Measurements from ENCODE around the gene LSAMP.

LSAMP gene

GRCh38 chr3:116051040-116051439 is 394.2 kb downstream of the LSAMP start:
- Histone ChIP-seq H3K9me3 (ENCODE audit: control insufficient read depth, low read length) (no peaks in the 10 kb centered on the region), H3K4me1 (ENCODE audit: control insufficient read depth, insufficient read depth, low read length) (no peaks in the 10 kb centered on the region), H3K36me3 (ENCODE audit: control insufficient read depth, insufficient read depth, low read length) (no peaks in the 10 kb centered on the region), H3K27me3 (ENCODE audit: control insufficient read depth, insufficient read depth, low read length) (no peaks in the 10 kb centered on the region), H3K9ac (ENCODE audit: low read length) (no peak overlapping the region), H3K4me3 (ENCODE audit: low read length) (no peak overlapping the region)

DNA sequence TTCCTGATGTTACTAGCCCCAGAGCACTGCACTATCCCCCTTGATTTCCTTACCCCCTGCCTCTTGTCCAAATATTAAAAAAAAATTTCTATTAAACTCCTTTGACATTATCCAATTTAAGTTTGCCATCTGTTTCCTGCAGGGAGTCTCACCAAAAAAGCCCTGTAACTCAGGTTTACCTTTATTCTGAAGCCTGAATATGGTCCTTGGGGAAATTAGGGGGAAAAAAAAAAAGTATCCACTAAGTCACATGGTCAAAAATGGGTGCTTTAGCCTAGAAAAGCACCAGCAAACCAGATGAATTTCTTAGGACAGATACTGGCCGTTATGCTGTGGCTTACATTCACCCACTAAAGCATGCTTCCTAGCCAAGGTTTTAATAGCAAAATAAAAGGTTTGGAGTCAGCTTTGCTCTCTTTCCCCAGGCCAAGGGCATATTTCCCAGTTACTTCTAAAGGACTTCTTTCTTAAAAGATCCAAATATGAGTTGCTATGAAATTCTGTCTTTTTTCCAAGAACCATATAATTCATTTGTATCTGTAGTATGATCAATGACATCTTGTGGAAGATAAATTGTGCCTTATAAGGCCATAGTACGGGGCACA is 394.9 kb downstream of the LSAMP start:
- Histone ChIP-seq H3K4me1 (ENCODE audit: control insufficient read depth, insufficient read depth, low read length) (no peaks in the 10 kb centered on the region), H3K4me3 (ENCODE audit: low read length) (no peak overlapping the region), H3K36me3 (ENCODE audit: control insufficient read depth, insufficient read depth, low read length) (no peaks in the 10 kb centered on the region), H3K27me3 (ENCODE audit: control insufficient read depth, insufficient read depth, low read length) (no peaks in the 10 kb centered on the region), H3K9me3 (ENCODE audit: control insufficient read depth, low read length) (no peaks in the 10 kb centered on the region), H3K9ac (ENCODE audit: low read length) (no peak overlapping the region)

DNA sequence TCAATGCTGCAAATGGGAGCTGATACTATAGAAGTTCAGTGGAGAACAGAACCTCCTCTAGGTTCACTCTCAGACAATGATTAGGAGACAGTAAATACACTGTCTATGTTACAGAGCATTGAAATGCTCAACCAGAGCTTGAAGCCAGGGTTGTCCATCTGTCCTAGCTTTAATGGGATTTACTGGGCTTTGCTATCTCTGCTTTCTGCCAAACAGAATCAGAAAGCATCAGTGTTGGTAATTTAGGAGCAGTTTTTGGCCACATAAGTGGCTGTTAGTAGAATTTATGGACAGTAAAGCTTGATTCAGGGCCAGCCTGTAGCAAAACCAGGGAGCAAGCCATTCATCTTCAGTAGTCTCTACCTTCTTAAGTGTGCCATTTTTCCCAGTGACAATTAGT is 396.3 kb downstream of the LSAMP start:
- H3K27me3 ChIP-seq (ENCODE audit: control insufficient read depth, insufficient read depth, low read length), result no peaks in the 10 kb centered on the region
- H3K4me3 ChIP-seq (ENCODE audit: low read length), result no peak overlapping the region
- no peaks in the 10 kb centered on the region for H3K9me3 ChIP-seq (ENCODE audit: control insufficient read depth, low read length)
- H3K36me3 ChIP-seq (ENCODE audit: control insufficient read depth, insufficient read depth, low read length), result no peaks in the 10 kb centered on the region
- no peak overlapping the region for H3K9ac ChIP-seq (ENCODE audit: low read length)
- no peaks in the 10 kb centered on the region for H3K4me1 ChIP-seq (ENCODE audit: control insufficient read depth, insufficient read depth, low read length)

GRCh38 chr3:116046350-116046749 is 398.9 kb downstream of the LSAMP start:
- Histone ChIP-seq H3K36me3 (ENCODE audit: control insufficient read depth, insufficient read depth, low read length) (no peaks in the 10 kb centered on the region), H3K4me3 (ENCODE audit: low read length) (no peak overlapping the region), H3K9ac (ENCODE audit: low read length) (no peak overlapping the region), H3K27me3 (ENCODE audit: control insufficient read depth, insufficient read depth, low read length) (no peaks in the 10 kb centered on the region), H3K4me1 (ENCODE audit: control insufficient read depth, insufficient read depth, low read length) (no peaks in the 10 kb centered on the region), H3K9me3 (ENCODE audit: control insufficient read depth, low read length) (no peaks in the 10 kb centered on the region)

- Histone ChIP-seq H3K9me3 (ENCODE audit: control insufficient read depth, low read length) (no peaks in the 10 kb centered on the region), H3K9ac (ENCODE audit: low read length) (no peak overlapping the region), H3K4me3 (ENCODE audit: low read length) (no peak overlapping the region), H3K27me3 (ENCODE audit: control insufficient read depth, insufficient read depth, low read length) (no peaks in the 10 kb centered on the region), H3K4me1 (ENCODE audit: control insufficient read depth, insufficient read depth, low read length) (no peaks in the 10 kb centered on the region), H3K36me3 (ENCODE audit: control insufficient read depth, insufficient read depth, low read length) (no peaks in the 10 kb centered on the region)
Measured at GRCh38 chr3:116045314-116045713, 400.0 kb downstream of the LSAMP start.

GRCh38 chr3:116040152-116040551 is 405.1 kb downstream of the LSAMP start:
- no peaks in the 10 kb centered on the region for H3K27me3 ChIP-seq (ENCODE audit: control insufficient read depth, insufficient read depth, low read length)
- H3K36me3 ChIP-seq (ENCODE audit: control insufficient read depth, insufficient read depth, low read length), result no peaks in the 10 kb centered on the region
- no peaks in the 10 kb centered on the region for H3K4me1 ChIP-seq (ENCODE audit: control insufficient read depth, insufficient read depth, low read length)
- H3K4me3 ChIP-seq (ENCODE audit: low read length), result no peak overlapping the region
- H3K9ac ChIP-seq (ENCODE audit: low read length), result no peak overlapping the region
- no peaks in the 10 kb centered on the region for H3K9me3 ChIP-seq (ENCODE audit: control insufficient read depth, low read length)

GRCh38 chr3:116039651-116039985 is 405.7 kb downstream of the LSAMP start:
- H3K9me3 ChIP-seq (ENCODE audit: control insufficient read depth, low read length), result no peaks in the 10 kb centered on the region
- H3K4me3 ChIP-seq (ENCODE audit: low read length), result no peak overlapping the region
- no peaks in the 10 kb centered on the region for H3K4me1 ChIP-seq (ENCODE audit: control insufficient read depth, insufficient read depth, low read length)
- H3K27me3 ChIP-seq (ENCODE audit: control insufficient read depth, insufficient read depth, low read length), result no peaks in the 10 kb centered on the region
- H3K9ac ChIP-seq (ENCODE audit: low read length), result no peak overlapping the region
- no peaks in the 10 kb centered on the region for H3K36me3 ChIP-seq (ENCODE audit: control insufficient read depth, insufficient read depth, low read length)

DNA sequence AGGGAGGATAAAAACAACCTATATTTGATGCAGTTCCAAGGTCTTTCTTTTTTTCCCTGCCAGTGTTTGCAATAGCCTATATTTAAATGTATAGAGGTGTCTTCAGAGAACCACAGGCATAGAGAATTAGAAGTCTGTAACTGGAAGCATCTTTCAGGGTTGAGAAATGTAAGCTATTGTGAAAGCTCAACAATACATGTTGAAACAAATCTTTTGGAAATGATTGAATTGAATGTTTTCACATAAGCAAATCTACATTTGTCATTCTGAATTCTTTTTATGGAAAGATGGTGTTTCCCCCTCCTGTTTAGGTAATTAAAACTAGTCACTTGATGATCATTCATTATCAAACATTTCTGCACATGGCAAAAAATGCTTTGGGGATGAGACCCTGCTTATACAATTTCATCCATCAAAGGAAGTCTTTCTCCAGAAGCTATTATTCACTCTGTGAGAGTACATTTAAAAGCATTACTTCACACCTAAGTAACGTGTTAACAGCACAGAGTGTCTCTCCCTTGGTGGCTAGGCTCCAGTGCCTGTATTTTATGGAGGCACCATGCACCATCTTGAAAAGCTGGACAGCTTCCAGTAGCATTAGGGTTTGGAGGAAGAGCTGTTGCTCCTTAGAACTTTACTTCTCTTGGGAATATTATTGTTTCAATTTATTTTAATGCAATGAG is 406.2 kb downstream of the LSAMP start:
- H3K36me3 ChIP-seq (ENCODE audit: control insufficient read depth, insufficient read depth, low read length), result no peaks in the 10 kb centered on the region
- H3K9ac ChIP-seq (ENCODE audit: low read length), result no peak overlapping the region
- H3K4me1 ChIP-seq (ENCODE audit: control insufficient read depth, insufficient read depth, low read length), result no peaks in the 10 kb centered on the region
- no peaks in the 10 kb centered on the region for H3K27me3 ChIP-seq (ENCODE audit: control insufficient read depth, insufficient read depth, low read length)
- no peak overlapping the region for H3K4me3 ChIP-seq (ENCODE audit: low read length)
- H3K9me3 ChIP-seq (ENCODE audit: control insufficient read depth, low read length), result no peaks in the 10 kb centered on the region

DNA sequence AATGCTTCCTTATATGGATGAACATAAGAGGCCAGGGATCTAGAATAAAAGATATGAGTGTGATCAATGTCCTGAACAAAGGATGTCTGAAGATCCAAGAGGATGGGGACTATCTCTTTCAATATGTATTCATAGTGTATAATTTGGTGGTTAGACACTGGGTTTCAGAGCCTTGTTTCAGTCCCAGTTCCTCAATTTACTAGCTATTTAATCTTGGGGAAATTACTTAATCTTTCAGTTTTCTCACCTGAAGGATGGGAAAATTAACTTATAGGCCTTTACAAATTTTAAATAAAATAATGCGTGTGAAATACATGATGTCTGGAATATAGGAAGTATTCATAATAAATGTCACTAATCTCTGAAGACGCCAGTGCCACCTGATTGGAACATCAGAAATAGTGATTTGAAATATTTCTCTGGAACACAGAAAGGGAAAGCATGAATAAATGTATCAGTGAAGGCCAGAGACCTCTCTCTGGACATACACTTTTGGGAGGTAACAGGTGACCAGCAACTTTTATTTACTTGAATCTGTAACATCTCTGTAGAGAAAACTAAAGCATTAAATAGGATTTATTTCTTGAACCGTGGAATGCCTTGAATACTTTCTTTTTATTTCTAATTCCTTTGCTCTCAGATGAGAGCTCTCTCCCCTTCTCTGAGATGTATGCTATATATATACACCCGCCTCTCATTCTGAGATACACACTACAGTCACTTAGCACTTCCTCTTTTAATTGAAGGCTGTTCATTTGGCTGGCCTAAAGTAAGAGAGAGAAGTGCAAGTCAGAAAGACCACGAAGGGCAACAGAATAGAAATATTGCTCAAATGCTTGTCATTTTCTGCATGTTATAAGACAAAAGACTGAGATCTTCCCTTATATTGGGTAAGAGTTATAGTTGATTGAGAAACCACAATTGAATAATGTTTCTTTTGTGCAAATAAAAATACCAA is 407.1 kb downstream of the LSAMP start:
- Histone ChIP-seq H3K4me3 (ENCODE audit: low read length) (no peak overlapping the region), H3K27me3 (ENCODE audit: control insufficient read depth, insufficient read depth, low read length) (no peaks in the 10 kb centered on the region), H3K4me1 (ENCODE audit: control insufficient read depth, insufficient read depth, low read length) (no peaks in the 10 kb centered on the region)

DNA sequence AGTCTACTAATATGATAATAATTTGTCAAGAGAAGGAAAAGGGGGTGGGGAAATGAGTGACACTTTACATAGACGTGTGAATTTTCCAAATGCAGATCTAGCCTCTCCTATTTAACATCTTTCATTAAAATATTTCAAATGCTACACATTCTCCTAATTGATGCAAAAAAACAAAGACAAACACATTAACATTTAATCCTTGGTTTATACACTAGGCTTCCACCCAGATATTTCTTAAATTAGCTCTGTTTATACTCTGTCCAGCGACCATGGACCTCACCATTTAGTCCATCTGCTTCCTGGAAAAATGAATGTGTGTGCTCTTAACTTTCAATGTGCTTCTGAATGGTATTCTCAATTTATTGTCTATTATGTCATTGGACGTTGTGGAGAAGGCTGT is 409.9 kb downstream of the LSAMP start:
- Histone ChIP-seq H3K4me1 (ENCODE audit: control insufficient read depth, insufficient read depth, low read length) (no peaks in the 10 kb centered on the region), H3K36me3 (ENCODE audit: control insufficient read depth, insufficient read depth, low read length) (no peaks in the 10 kb centered on the region), H3K4me3 (ENCODE audit: low read length) (no peak overlapping the region), H3K27me3 (ENCODE audit: control insufficient read depth, insufficient read depth, low read length) (no peaks in the 10 kb centered on the region), H3K9me3 (ENCODE audit: control insufficient read depth, low read length) (no peaks in the 10 kb centered on the region), H3K9ac (ENCODE audit: low read length) (no peak overlapping the region)

More for the DNA sequence above, 407.1 kb downstream of the LSAMP start:
- Histone ChIP-seq H3K36me3 (ENCODE audit: control insufficient read depth, insufficient read depth, low read length) (no peaks in the 10 kb centered on the region), H3K9me3 (ENCODE audit: control insufficient read depth, low read length) (no peaks in the 10 kb centered on the region), H3K9ac (ENCODE audit: low read length) (no peak overlapping the region)

- Histone ChIP-seq H3K4me3 (ENCODE audit: low read length) (no peak overlapping the region), H3K4me1 (ENCODE audit: control insufficient read depth, insufficient read depth, low read length) (no peaks in the 10 kb centered on the region), H3K27me3 (ENCODE audit: control insufficient read depth, insufficient read depth, low read length) (no peaks in the 10 kb centered on the region), H3K36me3 (ENCODE audit: control insufficient read depth, insufficient read depth, low read length) (no peaks in the 10 kb centered on the region), H3K9ac (ENCODE audit: low read length) (no peak overlapping the region), H3K9me3 (ENCODE audit: control insufficient read depth, low read length) (no peaks in the 10 kb centered on the region)
Measured at GRCh38 chr3:116034794-116035193, 410.5 kb downstream of the LSAMP start.

- H3K27me3 ChIP-seq (ENCODE audit: control insufficient read depth, insufficient read depth, low read length), result no peaks in the 10 kb centered on the region
- no peak overlapping the region for H3K4me3 ChIP-seq (ENCODE audit: low read length)
- no peaks in the 10 kb centered on the region for H3K36me3 ChIP-seq (ENCODE audit: control insufficient read depth, insufficient read depth, low read length)
- H3K9ac ChIP-seq (ENCODE audit: low read length), result no peak overlapping the region
- H3K4me1 ChIP-seq (ENCODE audit: control insufficient read depth, insufficient read depth, low read length), result no peaks in the 10 kb centered on the region
- no peaks in the 10 kb centered on the region for H3K9me3 ChIP-seq (ENCODE audit: control insufficient read depth, low read length)
Measured at GRCh38 chr3:116034086-116034485, 411.2 kb downstream of the LSAMP start.
